Loucy (cell line): ENCODE data around the gene CLEC18A.
"Not testable (repeated sequence)": the region's sequence is repeated elsewhere in the genome, so short reads cannot be mapped to it uniquely, and the experiment has no call there.

Experiments
- CTCF ChIP-seq: fragments of 200-600 bp; sonication (generic); conservative IDR thresholded peaks from 2 replicates; pipeline ENCODE4 v1.5.1; 2014; ENCODE audit warnings: mild to moderate bottlenecking, antibody characterized with exemption, low read length
- EZH2phosphoT487 ChIP-seq: fragments of 200-600 bp; IDR thresholded peaks from 2 replicates; pipeline ENCODE4 v1.6.1; 2018; ENCODE audit warnings: antibody characterized with exemption, mild to moderate bottlenecking, moderate library complexity, borderline replicate concordance

- TF ChIP-seq CTCF, EZH2phosphoT487: not testable (repeated sequence)
Measured at GRCh38 chr16:69997956-69998355, 46.8 kb downstream of the CLEC18A start.
